ENCODE data around the gene BRIP1.

DNA sequence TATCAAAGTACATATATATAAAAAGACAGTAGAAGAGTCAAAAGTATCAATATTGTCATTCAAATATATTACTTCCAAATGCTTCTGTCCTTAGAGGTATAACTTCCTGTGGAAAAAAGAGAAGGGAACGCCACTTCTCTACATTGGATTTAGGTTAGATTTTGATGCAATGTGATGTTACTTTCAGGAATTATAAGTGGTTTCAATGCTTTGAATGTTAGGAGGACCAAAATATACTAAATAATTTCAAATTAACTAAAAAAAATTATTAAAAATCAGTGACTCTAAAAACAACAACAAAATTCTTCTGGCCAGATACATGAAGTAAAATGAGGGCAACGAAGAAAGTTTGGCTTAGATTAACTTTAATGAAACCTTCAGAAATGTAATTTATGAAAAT, 88.0 kb downstream of the BRIP1 start:
- TF ChIP-seq, protein P1, sequence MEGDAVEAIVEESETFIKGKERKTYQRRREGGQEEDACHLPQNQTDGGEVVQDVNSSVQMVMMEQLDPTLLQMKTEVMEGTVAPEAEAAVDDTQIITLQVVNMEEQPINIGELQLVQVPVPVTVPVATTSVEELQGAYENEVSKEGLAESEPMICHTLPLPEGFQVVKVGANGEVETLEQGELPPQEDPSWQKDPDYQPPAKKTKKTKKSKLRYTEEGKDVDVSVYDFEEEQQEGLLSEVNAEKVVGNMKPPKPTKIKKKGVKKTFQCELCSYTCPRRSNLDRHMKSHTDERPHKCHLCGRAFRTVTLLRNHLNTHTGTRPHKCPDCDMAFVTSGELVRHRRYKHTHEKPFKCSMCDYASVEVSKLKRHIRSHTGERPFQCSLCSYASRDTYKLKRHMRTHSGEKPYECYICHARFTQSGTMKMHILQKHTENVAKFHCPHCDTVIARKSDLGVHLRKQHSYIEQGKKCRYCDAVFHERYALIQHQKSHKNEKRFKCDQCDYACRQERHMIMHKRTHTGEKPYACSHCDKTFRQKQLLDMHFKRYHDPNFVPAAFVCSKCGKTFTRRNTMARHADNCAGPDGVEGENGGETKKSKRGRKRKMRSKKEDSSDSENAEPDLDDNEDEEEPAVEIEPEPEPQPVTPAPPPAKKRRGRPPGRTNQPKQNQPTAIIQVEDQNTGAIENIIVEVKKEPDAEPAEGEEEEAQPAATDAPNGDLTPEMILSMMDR (IDR thresholded peaks at IDR 0.05; ENCODE audit: extremely low read depth in 1 of 2, insufficient read depth in 1 of 2, low read depth in 1 of 2, low read length in 2 of 2), result no peak
- TF ChIP-seq POLR2A (IDR thresholded peaks at IDR 0.05; ENCODE audit: low read depth, low read length) (no peak), POLR2AphosphoS5 (IDR thresholded peaks at IDR 0.05; ENCODE audit: insufficient read depth, low read depth, low read length) (no peak)
